Astrocyte (in vitro differentiated cells and primary cell): ENCODE results near the gene OPCML. TPM values are rescaled to one million over a fixed set of nuclear protein-coding genes. Genes with fewer than 3 reads are reported as not detected.

Source experiments
- DNase-seq: peaks from one replicate; pipeline ENCODE4 v3.0.0-alpha.2; 2010; ENCODE audit warnings: low read depth
- FAIRE-seq: peaks from 2 replicates; lab custom pipeline; 2011; peaks lifted over from hg19 to GRCh38; lab: Jason Lieb, UNC
- H2AFZ ChIP-seq: 2 replicates; pipeline ENCODE4 v1.6.0; 2012; ENCODE audit warnings: low read depth, low read length, inconsistent platforms
- H3K27ac ChIP-seq: 2 replicates; pipeline ENCODE4 v1.5.1; 2011; ENCODE audit warnings: low read depth, low read length, inconsistent platforms
- H3K27me3 ChIP-seq: 2 replicates; pipeline ENCODE4 v1.6.0; 2011; ENCODE audit warnings: low read length, inconsistent platforms; ENCODE audit not compliant: insufficient read depth
- H3K36me3 ChIP-seq: 2 replicates; pipeline ENCODE4 v1.5.1; 2011; ENCODE audit warnings: low read length, inconsistent platforms; ENCODE audit not compliant: insufficient read depth
- H3K4me1 ChIP-seq: 2 replicates; pipeline ENCODE4 v1.5.1; 2011; ENCODE audit warnings: low read length, inconsistent platforms; ENCODE audit not compliant: insufficient read depth
- H3K4me2 ChIP-seq: 2 replicates; pipeline ENCODE4 v1.6.0; 2012; ENCODE audit warnings: low read length, inconsistent platforms
- H3K4me3 ChIP-seq: 2 replicates; pipeline ENCODE4 v1.5.1; 2011; ENCODE audit warnings: low read depth, mild to moderate bottlenecking, low read length, inconsistent platforms; ENCODE audit not compliant: insufficient read depth
- H3K79me2 ChIP-seq: 2 replicates; pipeline ENCODE4 v1.6.0; 2012; ENCODE audit warnings: mild to moderate bottlenecking, low read length, inconsistent platforms; ENCODE audit not compliant: insufficient read depth
- H3K9ac ChIP-seq: 2 replicates; pipeline ENCODE4 v1.6.0; 2012; ENCODE audit warnings: mild to moderate bottlenecking, low read length, inconsistent platforms
- H3K9me3 ChIP-seq: 2 replicates; pipeline ENCODE4 v1.5.1; 2012; ENCODE audit warnings: low read depth, mild to moderate bottlenecking, low read length, inconsistent platforms; ENCODE audit not compliant: insufficient read depth
- H4K20me1 ChIP-seq: 2 replicates; pipeline ENCODE4 v1.6.0; 2012; ENCODE audit warnings: low read length, inconsistent platforms; ENCODE audit not compliant: insufficient read depth
- H3K27ac Mint-ChIP-seq: one replicate; pipeline ENCODE4 v1.8.0; 2021; ENCODE audit warnings: mild to moderate bottlenecking, mixed read lengths; ENCODE audit not compliant: unreplicated experiment
- H3K27me3 Mint-ChIP-seq: one replicate; pipeline ENCODE4 v1.8.0; 2021; ENCODE audit warnings: low read depth, mixed read lengths; ENCODE audit not compliant: unreplicated experiment
- H3K36me3 Mint-ChIP-seq: one replicate; pipeline ENCODE4 v1.8.0; 2021; ENCODE audit warnings: low read depth, mixed read lengths; ENCODE audit not compliant: unreplicated experiment
- H3K4me1 Mint-ChIP-seq: one replicate; pipeline ENCODE4 v1.8.0; 2021; ENCODE audit warnings: low read depth, mixed read lengths; ENCODE audit not compliant: unreplicated experiment
- H3K4me3 Mint-ChIP-seq: one replicate; pipeline ENCODE4 v1.8.0; 2021; ENCODE audit warnings: mild to moderate bottlenecking, moderate library complexity, mixed read lengths; ENCODE audit not compliant: unreplicated experiment
- H3K9me3 Mint-ChIP-seq: one replicate; pipeline ENCODE4 v1.8.0; 2021; ENCODE audit warnings: mild to moderate bottlenecking, mixed read lengths; ENCODE audit not compliant: unreplicated experiment
- CTCF ChIP-seq: IDR thresholded peaks from 2 replicates; pipeline ENCODE4 v1.5.1; 2011; ENCODE audit warnings: low read depth, mild to moderate bottlenecking, inconsistent platforms, low read length, moderate library complexity; ENCODE audit not compliant: insufficient read depth
- EZH2 ChIP-seq: IDR thresholded peaks from 2 replicates; pipeline ENCODE4 v1.6.1; 2012; ENCODE audit warnings: mild to moderate bottlenecking, low read length, inconsistent platforms; ENCODE audit not compliant: insufficient read depth
- total RNA-seq: library from RNA; stranded (reverse); gene quantifications from 2 replicates; pipeline ENCODE4 v1.2.1, GENCODE V29; 2021

OPCML gene
- total RNA-seq, 1 donor from 2014 or later = 7.9 TPM

GRCh38 chr11:132809070-132809469, 723.2 kb downstream of the OPCML start:
- H3K27me3 ChIP-seq = no peaks in the 10 kb centered on the region
- H3K4me2 ChIP-seq = no peak overlapping the region
- H3K27ac Mint-ChIP-seq = no peak overlapping the region
- H3K4me3 ChIP-seq = no peak overlapping the region
- peaks cover 2% of the 10 kb centered on the region for H3K9me3 Mint-ChIP-seq
- no peak overlapping the region for H3K4me3 Mint-ChIP-seq
- H3K9me3 ChIP-seq = no peaks in the 10 kb centered on the region
- H4K20me1 ChIP-seq = no peaks in the 10 kb centered on the region
- H3K4me1 ChIP-seq = no peaks in the 10 kb centered on the region
- DNase-seq (no peak), FAIRE-seq (no peak)
- H3K27ac ChIP-seq = no peak overlapping the region
- H3K36me3 Mint-ChIP-seq = no peaks in the 10 kb centered on the region
- TF ChIP-seq EZH2 (no peak), CTCF (no peak)
- H2AFZ ChIP-seq = no peak overlapping the region
- no peaks in the 10 kb centered on the region for H3K79me2 ChIP-seq
- H3K36me3 ChIP-seq = no peaks in the 10 kb centered on the region
- peaks cover 2% of the 10 kb centered on the region for H3K27me3 Mint-ChIP-seq
- H3K4me1 Mint-ChIP-seq = peaks cover 1% of the 10 kb centered on the region
- no peak overlapping the region for H3K9ac ChIP-seq

- no peak for DNase-seq
- H2AFZ ChIP-seq = no peak overlapping the region
- no peaks in the 10 kb centered on the region for H3K36me3 ChIP-seq
- H3K4me2 ChIP-seq = no peak overlapping the region
- Mint-ChIP-seq H3K4me1 (peaks cover 11% of the 10 kb centered on the region), H3K9me3 (peaks cover 2% of the 10 kb centered on the region), H3K27ac (no peak overlapping the region), H3K27me3 (no peaks in the 10 kb centered on the region), H3K4me3 (no peak overlapping the region), H3K36me3 (no peaks in the 10 kb centered on the region)
- H4K20me1 ChIP-seq = no peaks in the 10 kb centered on the region
- no peaks in the 10 kb centered on the region for H3K79me2 ChIP-seq
- H3K9ac ChIP-seq = no peak overlapping the region
- no peaks in the 10 kb centered on the region for H3K27me3 ChIP-seq
- no peaks in the 10 kb centered on the region for H3K9me3 ChIP-seq
- no peak for FAIRE-seq
- TF ChIP-seq CTCF (no peak), EZH2 (no peak)
- H3K4me3 ChIP-seq = no peak overlapping the region
- H3K27ac ChIP-seq = no peak overlapping the region
- no peaks in the 10 kb centered on the region for H3K4me1 ChIP-seq
Measured at GRCh38 chr11:132804258-132804657, 728.0 kb downstream of the OPCML start.

GRCh38 chr11:132803436-132803835, 728.9 kb downstream of the OPCML start:
- Mint-ChIP-seq H3K4me1 (peaks cover 11% of the 10 kb centered on the region), H3K36me3 (no peaks in the 10 kb centered on the region), H3K4me3 (no peak overlapping the region), H3K27ac (no peak overlapping the region), H3K27me3 (no peaks in the 10 kb centered on the region), H3K9me3 (peaks cover 2% of the 10 kb centered on the region)
- H4K20me1 ChIP-seq = no peaks in the 10 kb centered on the region
- H3K9ac ChIP-seq = no peak overlapping the region
- no peaks in the 10 kb centered on the region for H3K79me2 ChIP-seq
- H3K9me3 ChIP-seq = no peaks in the 10 kb centered on the region
- no peaks in the 10 kb centered on the region for H3K36me3 ChIP-seq
- H3K27ac ChIP-seq = no peak overlapping the region
- H3K4me3 ChIP-seq = no peak overlapping the region
- no peak for FAIRE-seq
- no peak overlapping the region for H3K4me2 ChIP-seq
- H3K27me3 ChIP-seq = no peaks in the 10 kb centered on the region
- peak; percentile 35 for DNase-seq
- no peaks in the 10 kb centered on the region for H3K4me1 ChIP-seq
- no peak overlapping the region for H2AFZ ChIP-seq
- no peak for TF ChIP-seq CTCF
- no peak for TF ChIP-seq EZH2
